Urinary bladder (tissue), 4 donors: Measurements from ENCODE around the gene CLEC4F. TPM values are rescaled to one million over a fixed set of nuclear protein-coding genes. Genes with fewer than 3 reads are reported as not detected.

Experiments used
- DNase-seq: peaks from one replicate; pipeline ENCODE4 v3.0.0-alpha.2; 2015; ENCODE audit errors: extremely low spot score
- H3K27ac ChIP-seq: one replicate; pipeline ENCODE4 v1.5.1; 2013; ENCODE audit warnings: low read depth, mild to moderate bottlenecking, moderate library complexity
- H3K36me3 ChIP-seq: one replicate; pipeline ENCODE4 v1.6.1; 2013; ENCODE audit warnings: mild to moderate bottlenecking, moderate library complexity; ENCODE audit not compliant: insufficient read depth
- H3K4me1 ChIP-seq: one replicate; pipeline ENCODE4 v1.6.1; 2013; ENCODE audit warnings: mild to moderate bottlenecking, moderate library complexity; ENCODE audit not compliant: insufficient read depth
- H3K4me3 ChIP-seq: one replicate; pipeline ENCODE4 v1.5.1; 2013; ENCODE audit warnings: low read depth, low read length
- WGBS: extraction: QIAGEN DNeasy Blood & Tissue Kit; methylation state at CpG from one replicate; pipeline ENCODE4 v1.1.7; 2013; 5-methylcytosine and 5-hydroxymethylcytosine counted together
- polyA plus RNA-seq: library from polyadenylated mRNA; stranded (reverse); fragments of 200-250 nt; gene quantifications from one replicate; pipeline ENCODE4 v1.2.3, GENCODE V29; 2013
- total RNA-seq: library from RNA; depleted of rRNA; stranded (reverse); fragments of >200 nt; gene quantifications from one replicate; pipeline ENCODE4 v1.2.3, GENCODE V29; 2014
- donor health status: healthy with polysubstance abuse.
- donor health status: healthy.

CLEC4F gene
- total and polyA plus RNA-seq, 2 donors, result 0.03 TPM; not detected in 1

DNA sequence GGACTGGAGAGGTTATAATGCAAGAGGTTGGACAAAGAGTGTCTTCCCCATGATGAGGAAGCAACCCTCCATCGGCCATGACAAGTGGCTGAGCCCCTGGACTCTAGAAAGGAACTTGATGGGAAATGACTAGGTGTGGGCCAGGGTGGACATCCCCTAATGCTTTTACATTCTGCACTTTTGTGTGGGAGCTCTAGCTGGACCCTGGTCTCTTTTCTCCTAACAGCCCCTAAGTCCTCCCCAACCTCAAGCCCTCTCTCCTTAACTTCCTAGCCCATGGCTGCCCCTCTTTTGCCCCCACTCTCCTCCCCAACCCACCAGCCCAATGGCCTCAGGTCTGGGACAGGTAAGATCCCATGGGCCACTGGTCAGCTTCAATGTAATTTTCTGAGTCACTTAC lies 12.8 kb upstream of the CLEC4F start:
- Histone ChIP-seq H3K4me1 (no peaks in the 10 kb centered on the region), H3K4me3 (no peak overlapping the region), H3K36me3 (no peaks in the 10 kb centered on the region), H3K27ac (no peak overlapping the region)
- WGBS, result 37% methylated on average over 1 of the region's 1 CpG
- no peak for DNase-seq

DNA sequence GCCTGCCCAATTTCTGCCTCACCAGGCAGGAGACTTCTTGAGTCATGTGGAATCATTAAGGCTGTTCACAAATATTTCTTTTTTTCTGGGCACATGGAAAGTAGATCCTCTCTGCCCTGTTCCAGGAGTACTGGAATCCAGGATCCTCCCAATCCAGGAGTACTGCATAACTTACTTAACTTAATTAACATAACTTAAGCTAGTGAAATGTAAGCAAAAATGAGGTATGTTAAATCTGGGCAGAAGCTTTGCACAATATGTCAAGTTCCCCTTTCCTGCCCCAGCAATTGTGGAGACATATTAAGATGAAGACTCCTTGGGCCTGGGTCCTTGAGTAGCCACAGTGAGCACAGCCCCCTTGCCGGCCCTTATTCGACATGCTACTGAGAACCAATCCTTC lies 12.0 kb upstream of the CLEC4F start:
- H3K4me3 ChIP-seq, result no peak overlapping the region
- H3K36me3 ChIP-seq, result no peaks in the 10 kb centered on the region
- WGBS, result 94% methylated on average over 2 of the region's 2 CpGs
- DNase-seq, result no peak
- no peaks in the 10 kb centered on the region for H3K4me1 ChIP-seq
- H3K27ac ChIP-seq, result no peak overlapping the region

DNA sequence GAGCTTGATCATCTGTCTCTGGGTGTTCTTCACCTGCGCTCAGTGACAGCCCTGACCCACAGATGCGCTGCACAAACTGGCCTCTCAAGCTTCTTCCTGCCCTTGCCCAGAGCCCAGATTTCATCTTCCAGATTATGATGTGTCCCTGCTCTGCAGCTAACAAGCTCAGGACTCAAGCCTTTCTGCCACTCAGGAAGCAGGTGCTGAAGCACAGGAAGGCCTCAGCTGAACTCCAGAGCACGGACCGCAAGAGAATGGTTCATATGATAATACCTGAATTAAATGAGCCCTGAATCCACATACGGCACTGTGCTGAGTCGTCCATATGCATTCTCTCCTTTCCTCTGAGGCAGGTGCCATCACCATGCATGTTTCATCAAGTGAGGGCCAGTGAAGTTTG lies 11.5 kb upstream of the CLEC4F start:
- 72% methylated on average over 6 of the region's 6 CpGs for WGBS
- Histone ChIP-seq H3K4me1 (no peaks in the 10 kb centered on the region), H3K27ac (no peak overlapping the region), H3K4me3 (no peak overlapping the region), H3K36me3 (no peaks in the 10 kb centered on the region)
- no peak for DNase-seq

DNA sequence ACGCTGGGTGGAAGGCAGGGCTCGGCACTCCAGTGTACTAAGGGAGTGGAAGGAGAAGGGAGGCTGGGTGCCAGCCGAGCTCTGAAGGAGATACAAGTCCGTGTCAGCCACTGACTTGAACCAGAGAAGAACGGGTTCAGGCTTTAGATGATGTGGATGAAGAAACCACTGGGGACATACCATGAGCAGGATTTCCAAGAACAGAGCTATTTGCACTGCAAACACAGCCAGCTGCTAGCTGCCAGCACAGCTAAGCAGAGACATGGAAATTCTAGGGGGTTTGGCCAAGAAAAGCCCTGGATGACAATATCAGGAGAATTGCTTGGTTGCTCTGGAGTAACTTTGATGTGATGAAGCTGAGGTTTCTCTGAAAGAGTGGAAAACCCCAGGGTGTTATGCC lies 10.0 kb upstream of the CLEC4F start:
- Histone ChIP-seq H3K36me3 (no peaks in the 10 kb centered on the region), H3K4me1 (no peaks in the 10 kb centered on the region), H3K4me3 (no peak overlapping the region), H3K27ac (no peak overlapping the region)
- DNase-seq, result no peak
- 62% methylated on average over 5 of the region's 5 CpGs for WGBS

DNA sequence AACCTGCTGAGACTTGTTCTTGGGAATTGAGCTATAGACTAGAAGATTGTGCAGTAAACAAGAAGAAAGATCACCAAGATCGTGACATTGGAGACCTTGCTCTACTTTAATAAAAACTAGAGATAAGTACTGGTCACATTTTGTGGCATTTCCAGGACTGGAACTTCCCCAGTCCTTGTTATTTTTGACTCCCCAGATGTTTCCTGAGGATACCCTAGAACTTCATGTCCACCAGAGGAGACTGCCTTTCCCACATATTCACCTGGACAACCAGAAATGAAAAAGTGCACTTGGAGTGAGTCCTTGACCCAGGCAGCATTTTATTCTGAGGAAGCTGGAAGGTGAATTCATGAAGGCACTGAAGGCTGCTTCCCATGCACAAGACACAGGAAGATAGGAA lies 9.5 kb upstream of the CLEC4F start:
- WGBS, result 70% methylated on average over 1 of the region's 1 CpG

DNA sequence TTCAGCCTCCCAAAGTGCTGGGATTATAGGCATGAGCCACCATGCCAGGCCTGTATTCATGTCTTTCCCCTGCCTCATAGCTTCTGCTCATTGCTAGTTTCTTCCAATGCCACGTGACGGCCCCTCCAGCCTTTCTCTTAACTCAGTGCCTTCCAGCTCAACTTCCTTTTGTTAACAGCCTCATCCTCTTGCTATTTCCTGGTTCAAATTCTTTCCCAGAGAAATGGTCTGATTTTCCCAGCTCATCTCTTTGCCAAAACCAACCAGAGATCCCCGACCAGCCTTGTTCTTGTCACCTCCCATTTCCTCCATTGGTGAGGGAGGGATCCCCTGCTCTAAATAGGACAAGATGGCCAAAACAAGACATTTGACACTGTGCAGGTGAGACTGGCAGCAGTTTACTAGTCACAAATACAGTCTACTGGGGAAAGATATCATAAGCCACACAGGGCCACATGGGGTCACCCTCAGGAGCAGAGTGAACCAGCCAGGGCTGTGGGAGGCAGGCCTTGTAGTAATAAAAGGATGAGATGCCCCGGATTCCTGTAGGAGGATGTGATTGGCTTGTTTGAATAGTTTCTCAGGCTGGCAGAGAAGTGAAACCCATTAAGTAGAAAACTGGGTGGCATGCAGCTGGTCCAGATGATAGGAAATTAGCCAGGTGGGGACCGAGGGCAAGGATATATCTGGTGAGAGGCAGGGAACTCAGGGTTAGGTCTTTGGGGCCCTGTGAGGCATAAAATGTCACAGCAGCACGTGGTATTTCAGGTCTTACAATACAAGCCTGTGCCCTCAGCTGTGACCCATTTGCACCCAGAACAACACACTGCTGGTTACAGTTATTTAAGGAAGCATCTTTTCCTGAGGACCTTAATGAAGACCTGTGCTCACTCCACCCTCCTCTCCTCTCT lies 8.8 kb upstream of the CLEC4F start:
- 51% methylated on average over 6 of the region's 6 CpGs for WGBS
- no peak overlapping the region for H3K27ac ChIP-seq
- DNase-seq, result no peak
- H3K4me3 ChIP-seq, result no peak overlapping the region
- H3K4me1 ChIP-seq, result no peaks in the 10 kb centered on the region
- H3K36me3 ChIP-seq, result no peaks in the 10 kb centered on the region

More for the DNA sequence above, 9.5 kb upstream of the CLEC4F start:
- no peak overlapping the region for H3K27ac ChIP-seq
- H3K36me3 ChIP-seq, result no peaks in the 10 kb centered on the region
- DNase-seq, result no peak
- no peak overlapping the region for H3K4me3 ChIP-seq
- no peaks in the 10 kb centered on the region for H3K4me1 ChIP-seq

DNA sequence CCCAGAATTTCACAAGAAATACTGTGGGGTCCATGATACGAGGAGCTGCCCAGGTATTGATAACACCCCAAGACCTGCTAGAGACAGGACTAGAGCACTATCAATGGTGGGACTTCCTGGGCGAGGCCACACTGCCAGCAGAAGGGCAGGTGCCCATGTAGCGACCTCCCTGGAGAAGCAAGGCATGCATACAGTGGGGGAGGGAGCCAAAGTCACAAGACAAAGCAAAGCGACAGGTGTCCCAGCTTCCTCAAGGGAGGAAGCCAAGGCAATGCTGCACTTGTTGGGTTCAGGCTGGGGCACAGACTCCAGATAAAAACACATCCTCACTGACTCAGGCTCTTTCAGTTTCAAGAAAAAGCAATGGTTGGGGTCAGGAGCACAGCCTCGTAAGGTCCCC lies 7.7 kb upstream of the CLEC4F start:
- H3K4me1 ChIP-seq, result no peaks in the 10 kb centered on the region
- H3K27ac ChIP-seq, result no peak overlapping the region
- no peak overlapping the region for H3K4me3 ChIP-seq
- whole genome bisulfite sequencing, result 71% methylated on average over 5 of the region's 5 CpGs
- no peak for DNase-seq
- no peaks in the 10 kb centered on the region for H3K36me3 ChIP-seq

DNA sequence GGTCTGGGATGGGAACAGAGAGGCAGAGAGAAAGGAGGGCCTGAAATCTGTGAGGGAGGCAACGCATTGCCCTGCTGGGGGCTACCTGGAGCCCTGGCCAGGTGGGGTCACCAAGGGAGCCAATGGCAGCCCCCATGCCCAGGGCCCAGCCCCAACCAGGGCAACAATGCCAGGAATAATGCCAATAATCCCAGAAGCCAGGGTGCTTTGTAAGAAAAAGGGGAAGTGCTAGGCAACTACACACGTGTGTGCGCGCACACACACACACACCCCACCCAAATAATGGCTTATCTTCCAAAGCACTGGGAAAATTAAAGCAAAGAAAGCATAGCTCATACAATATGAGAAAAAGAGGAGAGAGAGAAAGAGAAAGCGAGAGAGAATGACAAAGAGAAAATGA lies 7.0 kb upstream of the CLEC4F start:
- DNase-seq, result no peak
- 73% methylated on average over 5 of the region's 5 CpGs for WGBS

DNA sequence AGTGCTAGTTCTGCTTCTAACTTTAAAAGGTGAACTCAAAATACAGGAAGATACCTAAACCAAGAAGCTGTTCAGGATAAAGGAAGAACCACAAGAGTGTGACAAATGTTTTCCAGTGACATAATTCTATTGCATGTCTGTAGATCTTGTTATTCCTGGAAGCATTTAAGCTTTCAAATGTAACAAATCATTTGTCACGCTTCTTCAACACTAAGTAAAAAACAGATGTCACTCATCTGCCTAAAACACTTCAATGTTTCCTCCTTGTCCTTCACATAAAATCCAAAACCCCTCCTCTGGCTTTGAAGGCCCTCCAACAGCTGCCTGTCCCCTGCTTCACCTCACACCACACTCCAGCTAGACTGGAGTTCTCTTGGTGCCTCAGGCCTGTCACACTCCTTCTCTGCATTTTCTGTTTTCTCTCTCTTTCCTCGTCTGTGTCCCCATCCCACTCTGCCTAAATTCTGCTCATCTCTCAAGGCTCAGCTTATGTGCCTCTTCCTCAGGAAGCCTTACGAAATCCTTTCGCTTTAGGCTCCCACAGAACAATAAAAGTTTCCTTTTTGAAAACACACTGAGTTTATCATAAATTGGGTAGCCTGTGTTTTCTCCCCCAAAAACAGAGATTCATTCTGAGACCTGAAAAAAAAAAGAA lies 6.4 kb upstream of the CLEC4F start:
- Histone ChIP-seq H3K4me3 (no peak overlapping the region), H3K27ac (no peak overlapping the region), H3K4me1 (no peaks in the 10 kb centered on the region), H3K36me3 (no peaks in the 10 kb centered on the region)
- DNase-seq, result no peak
- 62% methylated on average over 4 of the region's 4 CpGs for WGBS

More for the DNA sequence above, 7.0 kb upstream of the CLEC4F start:
- Histone ChIP-seq H3K4me1 (no peaks in the 10 kb centered on the region), H3K27ac (no peak overlapping the region), H3K36me3 (no peaks in the 10 kb centered on the region), H3K4me3 (no peak overlapping the region)

DNA sequence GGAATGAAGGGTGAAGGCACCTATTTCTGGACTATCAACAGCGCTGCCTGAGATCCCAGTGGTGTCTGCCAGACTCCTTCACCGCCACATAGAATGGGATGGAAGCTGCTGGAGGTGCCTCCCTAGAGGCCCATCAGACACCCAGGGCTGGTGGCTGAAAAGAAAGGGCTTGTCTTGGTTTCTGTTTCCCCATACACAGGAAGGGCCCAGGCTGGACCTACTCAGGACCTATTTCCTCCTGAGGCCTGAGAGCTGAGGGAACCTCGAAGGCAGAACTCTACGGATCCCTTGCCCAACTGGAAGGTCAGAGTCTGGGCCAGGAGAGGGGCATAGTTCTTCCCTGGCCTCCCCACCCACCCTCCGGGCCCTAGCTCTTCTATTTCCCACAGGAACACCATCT lies 2.9 kb upstream of the CLEC4F start:
- DNase-seq, result no peak
- no peaks in the 10 kb centered on the region for H3K36me3 ChIP-seq
- H3K4me1 ChIP-seq, result no peaks in the 10 kb centered on the region
- no peak overlapping the region for H3K4me3 ChIP-seq
- 92% methylated on average over 5 of the region's 5 CpGs for WGBS
- no peak overlapping the region for H3K27ac ChIP-seq

DNA sequence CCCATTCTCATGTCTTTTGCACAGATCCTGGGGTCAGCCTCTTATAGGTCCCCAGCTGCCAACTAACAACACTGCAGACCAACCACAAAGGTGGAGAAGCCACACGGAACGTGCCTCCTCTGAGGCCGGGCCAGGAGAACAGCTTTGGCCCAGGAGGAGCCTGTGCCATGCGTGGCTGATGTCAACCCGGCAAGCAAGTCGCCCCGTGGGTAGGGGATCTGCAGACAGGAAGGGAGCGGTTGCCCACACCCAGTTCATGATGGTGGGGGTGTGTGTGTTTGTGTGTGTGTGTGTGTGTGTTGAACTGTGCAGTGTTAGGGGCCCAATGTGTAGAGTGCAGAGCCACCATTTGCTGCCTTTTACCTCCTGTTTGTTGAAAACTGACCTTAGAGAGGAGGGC lies 2.4 kb upstream of the CLEC4F start:
- DNase-seq, result no peak
- WGBS, result 91% methylated on average over 8 of the region's 8 CpGs
- H3K4me1 ChIP-seq, result no peaks in the 10 kb centered on the region
- no peaks in the 10 kb centered on the region for H3K36me3 ChIP-seq
- no peak overlapping the region for H3K4me3 ChIP-seq
- H3K27ac ChIP-seq, result no peak overlapping the region

DNA sequence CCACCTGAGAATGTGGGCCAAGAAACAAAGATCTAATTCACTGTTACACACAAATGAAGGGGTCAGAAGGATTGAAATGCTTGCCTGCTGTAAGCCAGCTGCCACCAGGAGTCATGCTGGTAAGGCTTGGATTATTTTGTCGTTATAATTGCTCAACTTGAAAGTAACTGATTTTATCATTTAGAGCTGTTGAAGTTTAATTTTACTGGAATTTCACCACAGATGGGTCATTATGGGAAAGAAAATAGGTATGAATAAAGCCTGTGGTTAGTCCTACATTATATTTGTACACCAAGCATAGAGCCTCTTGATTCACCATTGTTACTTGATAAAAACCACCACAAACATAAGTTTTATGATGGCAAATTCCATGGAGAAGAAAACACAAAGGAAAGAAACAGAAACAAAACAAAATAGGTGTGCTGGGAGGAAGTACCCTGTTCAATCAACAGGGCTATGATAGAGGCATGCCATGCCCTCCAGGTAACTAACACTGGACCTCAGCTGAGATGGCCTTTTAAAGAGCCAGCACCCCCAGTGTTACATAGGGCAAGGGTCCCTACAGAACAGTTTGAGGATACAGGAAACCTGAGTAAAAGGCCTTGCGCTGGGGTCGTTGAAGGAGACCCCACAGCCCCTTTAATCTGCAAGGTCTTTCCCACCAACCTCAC lies 3.0 kb downstream of the CLEC4F start:
- no peak overlapping the region for H3K27ac ChIP-seq
- WGBS, result 76% methylated on average over 3 of the region's 3 CpGs
- DNase-seq, result no peak
- no peaks in the 10 kb centered on the region for H3K4me1 ChIP-seq
- H3K36me3 ChIP-seq, result no peaks in the 10 kb centered on the region
- H3K4me3 ChIP-seq, result no peak overlapping the region

DNA sequence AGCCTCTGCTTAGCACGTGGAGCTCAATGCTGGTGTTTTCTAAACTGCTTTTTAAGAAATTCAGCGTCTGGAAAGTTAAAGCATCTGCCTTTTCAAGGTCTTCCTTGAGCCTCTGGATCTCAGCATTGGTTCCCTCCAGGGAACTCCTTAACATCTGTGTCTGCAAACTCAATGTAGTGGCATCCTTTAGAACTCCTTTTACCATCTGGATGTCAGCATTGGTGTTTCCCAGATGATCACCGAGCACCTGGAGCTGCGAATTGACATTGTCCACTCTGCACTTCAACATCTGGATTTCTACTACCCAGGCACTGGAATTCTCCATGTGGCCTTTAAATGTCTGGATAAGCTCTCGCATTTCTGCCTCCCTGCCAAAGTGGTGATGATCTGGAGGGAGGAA lies 3.7 kb downstream of the CLEC4F start:
- WGBS, result 54% methylated on average over 5 of the region's 5 CpGs
- H3K4me1 ChIP-seq, result no peaks in the 10 kb centered on the region
- H3K36me3 ChIP-seq, result no peaks in the 10 kb centered on the region
- DNase-seq, result no peak
- no peak overlapping the region for H3K4me3 ChIP-seq
- no peak overlapping the region for H3K27ac ChIP-seq
